Measurements from ENCODE around the gene HMGCS2.
A peak's percentile ranks its signal among the peaks of the same experiment; 100 is the strongest.

The HMGCS2 gene

DNA sequence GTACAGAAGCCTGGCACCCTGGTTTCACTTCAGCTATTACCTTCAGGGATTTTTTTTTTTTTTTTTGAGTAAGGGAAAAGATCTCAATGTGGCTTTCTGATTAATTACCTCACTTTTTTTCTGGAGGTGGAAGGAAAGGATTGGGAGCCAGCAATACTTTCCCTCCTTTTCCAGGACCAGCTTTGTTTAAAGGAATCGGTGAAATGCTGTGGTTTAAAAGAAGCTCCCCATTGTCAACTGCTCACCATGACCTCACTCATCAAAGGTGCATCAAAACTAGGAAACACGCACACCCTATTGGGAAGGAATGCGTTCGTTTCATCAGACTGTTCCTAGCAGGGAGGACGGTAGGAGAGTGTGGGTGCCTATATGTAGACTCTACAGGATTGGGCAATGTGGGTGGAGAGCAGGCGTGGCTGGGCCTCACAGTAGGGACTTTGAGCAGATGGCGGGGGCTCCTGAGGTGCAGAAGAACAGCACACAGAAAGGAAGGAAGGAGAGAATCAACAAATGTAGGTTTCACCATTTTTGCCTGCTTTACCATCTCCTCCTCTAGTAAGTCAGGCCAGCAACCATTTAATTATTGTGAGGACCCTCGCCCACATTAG is 44.0 kb downstream of the HMGCS2 start:
- no peak overlapping the region for H3K4me3 ChIP-seq (ENCODE audit: low read depth, low read length)
- TF ChIP-seq, protein P1, sequence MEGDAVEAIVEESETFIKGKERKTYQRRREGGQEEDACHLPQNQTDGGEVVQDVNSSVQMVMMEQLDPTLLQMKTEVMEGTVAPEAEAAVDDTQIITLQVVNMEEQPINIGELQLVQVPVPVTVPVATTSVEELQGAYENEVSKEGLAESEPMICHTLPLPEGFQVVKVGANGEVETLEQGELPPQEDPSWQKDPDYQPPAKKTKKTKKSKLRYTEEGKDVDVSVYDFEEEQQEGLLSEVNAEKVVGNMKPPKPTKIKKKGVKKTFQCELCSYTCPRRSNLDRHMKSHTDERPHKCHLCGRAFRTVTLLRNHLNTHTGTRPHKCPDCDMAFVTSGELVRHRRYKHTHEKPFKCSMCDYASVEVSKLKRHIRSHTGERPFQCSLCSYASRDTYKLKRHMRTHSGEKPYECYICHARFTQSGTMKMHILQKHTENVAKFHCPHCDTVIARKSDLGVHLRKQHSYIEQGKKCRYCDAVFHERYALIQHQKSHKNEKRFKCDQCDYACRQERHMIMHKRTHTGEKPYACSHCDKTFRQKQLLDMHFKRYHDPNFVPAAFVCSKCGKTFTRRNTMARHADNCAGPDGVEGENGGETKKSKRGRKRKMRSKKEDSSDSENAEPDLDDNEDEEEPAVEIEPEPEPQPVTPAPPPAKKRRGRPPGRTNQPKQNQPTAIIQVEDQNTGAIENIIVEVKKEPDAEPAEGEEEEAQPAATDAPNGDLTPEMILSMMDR (IDR thresholded peaks at IDR 0.05; ENCODE audit: control insufficient read depth, extremely low read depth, insufficient read depth): no peak
- DNase-seq (ENCODE audit: low read depth): no peak

DNA sequence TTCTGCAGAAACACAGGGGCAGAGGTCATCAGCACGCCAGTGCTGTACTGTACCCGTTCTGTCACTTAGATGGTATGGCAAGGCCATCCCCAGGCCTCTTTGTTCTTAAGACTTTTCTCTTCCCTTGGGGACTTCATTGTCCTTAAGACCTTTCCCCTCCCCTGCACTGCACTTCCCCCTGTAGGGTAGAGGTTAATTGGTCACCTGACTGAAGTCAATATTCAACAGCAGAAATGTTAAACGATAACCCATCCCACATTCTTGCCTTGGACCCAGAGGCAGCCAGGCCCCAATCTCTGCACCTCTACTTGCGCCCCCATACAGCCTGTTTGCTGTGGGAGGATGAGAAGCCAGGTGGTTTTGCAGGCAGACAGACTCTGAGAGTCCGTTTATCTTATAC is 46.8 kb downstream of the HMGCS2 start:
- H3K4me3 ChIP-seq (ENCODE audit: low read depth, low read length): no peak overlapping the region
- no peak for DNase-seq (ENCODE audit: low read depth)
- TF ChIP-seq, protein P1 (IDR thresholded peaks at IDR 0.05; ENCODE audit: control insufficient read depth, extremely low read depth, insufficient read depth): no peak

DNA sequence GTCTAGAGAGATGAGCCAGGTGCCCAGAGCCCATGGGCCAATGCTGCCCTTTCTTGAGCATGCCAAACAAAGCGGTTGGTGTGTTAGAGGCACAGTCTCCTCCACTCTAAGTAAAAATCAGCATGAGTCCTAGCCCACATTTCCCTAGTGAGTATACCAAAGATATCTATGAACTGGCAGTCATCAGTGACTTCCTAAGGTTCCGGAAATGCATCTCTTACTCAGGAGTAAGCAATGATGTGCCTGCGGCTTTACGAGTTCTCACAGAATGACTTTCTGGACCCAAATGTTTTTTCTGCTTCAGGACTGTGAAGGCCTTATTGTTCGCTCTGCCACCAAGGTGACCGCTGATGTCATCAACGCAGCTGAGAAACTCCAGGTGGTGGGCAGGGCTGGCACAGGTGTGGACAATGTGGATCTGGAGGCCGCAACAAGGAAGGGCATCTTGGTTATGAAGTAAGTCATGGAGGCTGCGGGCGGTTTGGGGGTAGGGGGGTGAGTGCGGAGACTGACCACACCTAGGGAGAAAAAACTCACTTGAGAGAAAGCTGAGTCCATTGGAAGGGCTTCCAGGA is 47.8 kb downstream of the HMGCS2 start:
- TF ChIP-seq, protein P1 (IDR thresholded peaks at IDR 0.05; ENCODE audit: control insufficient read depth, extremely low read depth, insufficient read depth): no peak
- no peak overlapping the region for H3K4me3 ChIP-seq (ENCODE audit: low read depth, low read length)
- no peak for DNase-seq (ENCODE audit: low read depth)

DNA sequence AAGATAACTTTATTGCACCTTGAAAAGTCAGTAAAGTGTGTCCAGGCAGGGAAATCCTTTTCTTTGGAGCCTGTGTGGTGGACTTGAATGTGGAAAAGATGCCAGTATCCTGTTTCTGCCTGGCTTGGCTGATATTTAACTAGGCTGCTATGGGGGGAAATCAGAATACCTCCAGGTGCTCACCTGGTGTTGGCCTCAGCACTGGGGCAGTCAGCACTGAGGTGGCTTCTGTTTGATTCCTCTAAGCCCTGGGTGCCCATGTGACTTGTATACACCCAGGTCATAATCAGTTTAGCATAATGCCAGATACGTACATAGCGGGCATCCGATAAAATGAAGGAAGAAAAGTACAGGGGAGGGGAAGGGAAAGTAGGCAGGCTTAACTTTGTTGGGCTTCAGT is 49.7 kb downstream of the HMGCS2 start:
- TF ChIP-seq, protein P1 (IDR thresholded peaks at IDR 0.05; ENCODE audit: control insufficient read depth, extremely low read depth, insufficient read depth): no peak
- no peak overlapping the region for H3K4me3 ChIP-seq (ENCODE audit: low read depth, low read length)
- no peak for DNase-seq (ENCODE audit: low read depth)

DNA sequence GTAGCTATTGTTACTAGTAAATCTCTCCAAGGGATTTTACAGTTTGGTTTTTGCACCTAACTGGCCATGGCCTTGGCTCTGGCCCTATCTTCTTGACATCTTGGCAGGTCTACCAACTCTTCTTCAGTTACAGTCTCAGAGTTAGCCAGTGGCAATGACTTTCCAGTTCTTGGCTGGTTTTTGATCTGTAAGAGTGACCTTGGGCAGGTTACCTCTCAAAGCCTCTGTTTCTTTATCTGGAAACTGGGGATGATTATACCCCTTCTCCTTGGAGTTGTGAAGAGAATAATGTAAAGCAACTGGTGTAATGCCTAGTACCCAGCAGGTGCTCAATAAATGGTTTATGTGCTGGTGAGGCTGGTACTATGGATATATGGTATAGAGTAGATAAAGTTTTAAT is 50.3 kb downstream of the HMGCS2 start:
- TF ChIP-seq, protein P1 (IDR thresholded peaks at IDR 0.05; ENCODE audit: control insufficient read depth, extremely low read depth, insufficient read depth): no peak
- no peak overlapping the region for H3K4me3 ChIP-seq (ENCODE audit: low read depth, low read length)
- DNase-seq (ENCODE audit: low read depth): peak; percentile 69

DNA sequence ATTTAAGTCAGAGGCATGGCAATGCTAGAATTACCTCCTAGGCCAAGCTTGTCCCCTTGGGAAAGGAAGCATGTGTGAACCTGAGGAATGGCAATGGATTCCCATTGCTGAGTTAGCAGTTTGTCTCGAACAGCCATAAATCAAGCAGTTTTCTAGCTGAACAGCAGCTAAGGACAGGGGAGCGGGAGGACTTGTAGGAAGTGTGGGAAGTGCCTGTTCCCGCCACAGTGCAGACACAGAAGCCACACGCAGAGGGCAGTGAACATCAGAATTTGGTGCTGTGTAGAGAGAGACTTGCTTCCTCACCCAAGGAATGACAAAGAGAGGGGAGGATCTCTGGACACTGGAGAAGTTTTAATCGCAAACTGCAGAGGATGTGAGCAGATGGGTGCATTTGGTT is 53.2 kb downstream of the HMGCS2 start:
- TF ChIP-seq, protein P1 (IDR thresholded peaks at IDR 0.05; ENCODE audit: control insufficient read depth, extremely low read depth, insufficient read depth): no peak
- DNase-seq (ENCODE audit: low read depth): no peak
- H3K4me3 ChIP-seq (ENCODE audit: low read depth, low read length): no peak overlapping the region

DNA sequence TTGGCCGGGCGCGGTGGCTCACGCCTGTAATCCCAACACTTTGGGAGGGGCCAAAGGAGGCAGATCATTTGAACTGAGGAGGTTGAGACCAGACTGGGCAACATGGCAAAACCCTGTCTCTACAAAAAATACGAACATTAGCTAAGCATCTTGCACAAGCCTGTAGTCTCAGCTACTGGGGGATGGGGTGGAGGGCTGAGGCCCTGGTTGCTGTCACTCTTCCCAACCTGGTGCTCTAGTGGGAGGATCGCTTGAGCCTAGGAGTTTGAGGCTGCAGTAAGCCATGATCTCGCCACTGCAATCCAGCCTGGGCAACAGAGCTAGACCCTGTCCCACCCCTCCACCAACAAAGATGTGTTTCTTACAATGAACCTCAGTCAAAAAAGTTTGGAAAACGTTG is 54.1 kb downstream of the HMGCS2 start:
- DNase-seq (ENCODE audit: low read depth): no peak
- TF ChIP-seq, protein P1 (IDR thresholded peaks at IDR 0.05; ENCODE audit: control insufficient read depth, extremely low read depth, insufficient read depth): no peak
- H3K4me3 ChIP-seq (ENCODE audit: low read depth, low read length): no peak overlapping the region
